ENCODE measurements around the gene C20orf141. TPM values are rescaled to one million over a fixed set of nuclear protein-coding genes. Genes with fewer than 3 reads are reported as not detected.
A peak's percentile ranks its signal among the peaks of the same experiment; 100 is the strongest.

Gene C20orf141
- total and polyA plus RNA-seq, 5 donors = not detected

DNA sequence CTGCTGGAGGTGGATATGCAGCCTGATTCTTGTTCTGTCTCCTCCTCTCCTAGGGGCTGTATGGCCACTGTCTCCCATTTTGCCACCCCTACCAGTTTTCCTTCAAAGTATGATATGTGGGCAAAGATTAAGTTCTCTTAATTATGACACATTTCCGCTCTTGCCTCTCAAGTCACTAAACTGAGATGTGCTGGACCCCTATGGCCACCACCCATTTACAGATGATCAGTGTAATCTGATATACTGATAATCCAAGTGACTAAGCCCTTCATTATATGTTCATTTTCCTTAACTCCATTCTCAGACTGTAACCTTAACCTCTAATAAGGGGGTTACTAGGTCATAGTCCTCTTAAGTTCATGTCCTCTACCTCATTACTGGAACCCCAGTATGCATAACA is 711 bp upstream of the C20orf141 start:
- 98% methylated on average over 1 of the region's 1 CpG for WGBS
- H3K27ac ChIP-seq (ENCODE audit: low read length) = no peak overlapping the region
- DNase-seq (no peak), ATAC-seq (no peak)
- intact Hi-C loops (cut with DNase I) = no loop called here
- no peaks in the 10 kb centered on the region for H3K4me1 ChIP-seq (ENCODE audit: control insufficient read depth, insufficient read depth, low read length)
- H3K27me3 ChIP-seq (ENCODE audit: control insufficient read depth, insufficient read depth) = no peaks in the 10 kb centered on the region
- no peaks in the 10 kb centered on the region for H3K9me3 ChIP-seq (ENCODE audit: control insufficient read depth, low read length)
- no peak overlapping the region for H3K4me3 ChIP-seq (ENCODE audit: low read length)

DNA sequence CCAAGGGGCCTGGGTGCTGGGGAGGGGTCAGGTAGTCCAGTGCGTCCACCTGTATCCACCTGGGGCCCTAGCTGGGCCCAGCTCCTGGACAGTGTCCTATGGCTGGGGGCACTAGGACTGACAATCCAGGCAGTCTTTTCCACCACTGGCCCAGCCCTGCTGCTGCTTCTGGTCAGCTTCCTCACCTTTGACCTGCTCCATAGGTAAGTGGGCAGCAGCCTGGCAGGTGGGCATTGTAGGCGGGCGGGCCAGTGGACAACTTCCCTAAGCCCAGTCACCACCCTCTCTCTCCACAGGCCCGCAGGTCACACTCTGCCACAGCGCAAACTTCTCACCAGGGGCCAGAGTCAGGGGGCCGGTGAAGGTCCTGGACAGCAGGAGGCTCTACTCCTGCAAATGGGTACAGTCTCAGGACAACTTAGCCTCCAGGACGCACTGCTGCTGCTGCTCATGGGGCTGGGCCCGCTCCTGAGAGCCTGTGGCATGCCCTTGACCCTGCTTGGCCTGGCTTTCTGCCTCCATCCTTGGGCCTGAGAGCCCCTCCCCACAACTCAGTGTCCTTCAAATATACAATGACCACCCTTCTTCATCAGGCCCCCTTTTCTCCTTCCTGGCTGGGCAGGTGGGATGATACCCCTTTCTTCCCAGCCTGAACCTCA is 584 bp downstream of the C20orf141 start:
- no peaks in the 10 kb centered on the region for H3K4me1 ChIP-seq (ENCODE audit: control insufficient read depth, insufficient read depth, low read length)
- H3K27ac ChIP-seq (ENCODE audit: low read length) = no peak overlapping the region
- ATAC-seq (peak in 1 of 2 donors; percentile 8), DNase-seq (no peak)
- no peaks in the 10 kb centered on the region for H3K27me3 ChIP-seq (ENCODE audit: control insufficient read depth, insufficient read depth)
- WGBS = 91% methylated on average over 8 of the region's 8 CpGs
- no peaks in the 10 kb centered on the region for H3K9me3 ChIP-seq (ENCODE audit: control insufficient read depth, low read length)
- intact Hi-C loops (cut with DNase I) = no loop called here
- no peak overlapping the region for H3K4me3 ChIP-seq (ENCODE audit: low read length)

DNA sequence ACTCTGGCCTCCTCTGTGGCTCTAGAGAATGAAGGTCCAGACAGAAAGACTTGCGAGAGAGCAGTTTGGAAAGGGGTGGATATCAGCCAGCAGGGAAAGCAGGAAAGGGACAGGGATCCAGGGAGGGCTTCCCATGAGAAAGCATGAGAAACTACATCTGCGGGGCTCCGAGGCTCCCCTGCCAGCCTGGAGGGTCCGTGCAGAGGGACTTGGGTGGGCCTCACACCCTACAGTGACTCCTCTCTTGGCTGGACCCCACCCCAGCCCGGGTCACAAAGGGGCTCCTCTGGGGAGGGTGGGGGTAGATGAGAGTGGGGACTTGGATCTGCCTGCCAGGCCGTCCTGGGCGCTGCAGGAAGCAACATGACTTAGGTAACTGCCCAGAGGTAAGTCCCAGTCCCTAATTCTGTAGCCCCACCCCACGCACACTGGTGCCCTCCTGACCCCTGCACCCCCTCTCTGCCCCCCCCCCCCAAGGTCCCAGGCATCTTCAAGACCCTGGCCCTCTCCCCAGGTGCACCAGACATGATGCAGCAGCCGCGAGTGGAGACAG is 1.3 kb downstream of the C20orf141 start, which contains the start of gene TMEM239:
TMEM239 (plus strand) TSS at position 335 of the 553 bp plus-strand sequence; CDS start at position 526, 191 bp downstream.
- Histone ChIP-seq H3K4me1 (ENCODE audit: control insufficient read depth, insufficient read depth, low read length) (no peaks in the 10 kb centered on the region), H3K9me3 (ENCODE audit: control insufficient read depth, low read length) (no peaks in the 10 kb centered on the region), H3K27ac (ENCODE audit: low read length) (no peak within 1 kb of the TSS), H3K4me3 (ENCODE audit: low read length) (no peak within 1 kb of the TSS), H3K27me3 (ENCODE audit: control insufficient read depth, insufficient read depth) (no peaks in the 10 kb centered on the region)
- DNase-seq (no peak), ATAC-seq (no peak)
- intact Hi-C loops (cut with DNase I) = no loop called here
- WGBS = 75% methylated on average over 10 of the region's 10 CpGs

DNA sequence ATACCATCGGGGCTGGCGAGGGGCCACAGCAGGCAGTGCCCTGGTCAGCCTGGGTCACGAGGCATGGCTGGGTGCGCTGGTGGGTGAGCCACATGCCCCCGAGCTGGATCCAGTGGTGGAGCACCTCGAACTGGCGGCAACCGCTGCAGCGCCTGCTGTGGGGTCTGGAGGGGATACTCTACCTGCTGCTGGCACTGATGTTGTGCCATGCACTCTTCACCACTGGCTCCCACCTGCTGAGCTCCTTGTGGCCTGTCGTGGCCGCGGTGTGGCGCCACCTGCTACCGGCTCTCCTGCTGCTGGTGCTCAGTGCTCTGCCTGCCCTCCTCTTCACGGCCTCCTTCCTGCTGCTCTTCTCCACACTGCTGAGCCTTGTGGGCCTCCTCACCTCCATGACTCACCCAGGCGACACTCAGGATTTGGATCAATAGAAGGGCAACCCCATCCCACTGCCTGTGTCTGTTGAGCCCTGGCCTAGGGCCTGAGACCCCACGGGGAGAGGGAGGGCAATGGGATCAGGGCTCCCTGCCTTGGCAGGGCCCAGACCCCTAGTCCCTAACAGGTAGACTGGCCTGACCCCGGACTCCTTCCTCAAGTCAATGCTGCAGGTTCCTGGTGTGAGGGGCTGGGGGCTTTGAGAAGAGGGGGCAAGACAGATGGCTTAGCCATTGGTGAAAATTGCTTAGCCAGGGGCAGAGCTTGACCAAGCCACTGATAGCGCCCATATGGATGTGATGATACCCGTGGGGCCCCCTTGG is 2.0 kb downstream of the C20orf141 start:
- Histone ChIP-seq H3K27me3 (ENCODE audit: control insufficient read depth, insufficient read depth) (no peaks in the 10 kb centered on the region), H3K4me3 (ENCODE audit: low read length) (no peak overlapping the region), H3K27ac (ENCODE audit: low read length) (no peak overlapping the region), H3K9me3 (ENCODE audit: control insufficient read depth, low read length) (no peaks in the 10 kb centered on the region), H3K4me1 (ENCODE audit: control insufficient read depth, insufficient read depth, low read length) (no peaks in the 10 kb centered on the region)
- WGBS = 80% methylated on average over 20 of the region's 20 CpGs
- no peak for ATAC-seq
- intact Hi-C loops (cut with DNase I) = no loop called here
- no peak for DNase-seq

DNA sequence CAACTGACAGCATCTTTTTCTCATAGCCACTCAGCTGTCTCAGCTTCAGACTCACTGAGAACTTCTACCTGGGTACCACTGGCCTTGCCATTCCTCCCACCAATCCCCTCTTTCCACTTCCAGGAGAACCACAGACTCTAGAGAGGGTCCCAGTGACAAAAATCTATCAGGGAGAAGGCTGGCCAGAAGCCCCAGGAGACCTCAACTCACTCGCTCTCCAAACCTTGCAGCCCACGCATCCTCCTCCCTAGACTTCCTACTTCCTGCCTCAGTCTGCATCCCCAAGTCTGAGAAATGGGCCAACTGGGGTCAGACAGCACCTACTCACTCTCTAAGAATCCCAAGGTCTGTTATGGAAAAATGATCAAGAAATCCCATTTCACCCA is 2.5 kb downstream of the C20orf141 start:
- H3K27me3 ChIP-seq (ENCODE audit: control insufficient read depth, insufficient read depth) = no peaks in the 10 kb centered on the region
- no peak for ATAC-seq

DNA sequence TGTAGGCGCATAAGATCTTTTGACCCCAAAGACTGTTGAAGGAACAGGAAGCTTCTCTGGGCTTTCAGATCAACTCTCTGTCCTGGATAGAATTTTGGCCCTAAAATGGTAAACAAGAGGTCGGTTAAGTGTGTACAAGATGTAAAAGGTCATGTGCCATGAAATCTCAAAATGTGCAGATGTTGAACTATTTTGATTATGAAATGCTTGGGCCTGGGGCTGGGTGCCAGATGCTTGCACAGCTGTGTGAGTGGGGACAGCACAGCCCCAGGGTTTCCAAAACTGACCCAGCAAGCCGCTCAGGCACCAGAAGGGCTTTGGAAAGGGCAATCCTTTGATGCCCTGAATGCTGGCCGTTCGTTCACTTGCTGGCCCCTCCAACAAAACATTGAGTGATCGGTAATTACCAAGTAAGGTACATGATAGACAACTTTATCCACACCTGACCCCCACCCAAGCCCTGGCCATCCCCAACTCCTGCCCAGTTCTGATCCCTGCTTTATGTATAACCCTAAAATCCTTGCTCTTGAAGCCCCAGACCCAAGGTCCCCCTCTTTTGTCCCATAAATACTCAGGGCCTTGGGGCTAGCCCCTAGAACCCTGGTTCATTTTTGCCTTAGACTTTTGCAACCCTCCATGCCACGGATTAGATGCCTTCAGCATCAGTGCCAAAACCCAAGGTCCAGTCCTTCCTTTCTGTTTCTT is 3.3 kb downstream of the C20orf141 start:
- WGBS = 73% methylated on average over 7 of the region's 7 CpGs
- DNase-seq (peak; percentile 65 to 81 (median 81)), ATAC-seq (peak; percentile 36 to 42)
- no peaks in the 10 kb centered on the region for H3K9me3 ChIP-seq (ENCODE audit: control insufficient read depth, low read length)
- no peaks in the 10 kb centered on the region for H3K4me1 ChIP-seq (ENCODE audit: control insufficient read depth, insufficient read depth, low read length)
- H3K27me3 ChIP-seq (ENCODE audit: control insufficient read depth, insufficient read depth) = no peaks in the 10 kb centered on the region
- no peak overlapping the region for H3K4me3 ChIP-seq (ENCODE audit: low read length)
- intact Hi-C loops (cut with DNase I) = no loop called here
- H3K27ac ChIP-seq (ENCODE audit: low read length) = no peak overlapping the region

More for the DNA sequence above, 2.5 kb downstream of the C20orf141 start:
- H3K4me1 ChIP-seq (ENCODE audit: control insufficient read depth, insufficient read depth, low read length) = no peaks in the 10 kb centered on the region
- H3K4me3 ChIP-seq (ENCODE audit: low read length) = no peak overlapping the region
- DNase-seq = no peak
- H3K27ac ChIP-seq (ENCODE audit: low read length) = no peak overlapping the region
- intact Hi-C loops (cut with DNase I) = no loop called here
- WGBS = 78% methylated on average over 2 of the region's 2 CpGs
- no peaks in the 10 kb centered on the region for H3K9me3 ChIP-seq (ENCODE audit: control insufficient read depth, low read length)

DNA sequence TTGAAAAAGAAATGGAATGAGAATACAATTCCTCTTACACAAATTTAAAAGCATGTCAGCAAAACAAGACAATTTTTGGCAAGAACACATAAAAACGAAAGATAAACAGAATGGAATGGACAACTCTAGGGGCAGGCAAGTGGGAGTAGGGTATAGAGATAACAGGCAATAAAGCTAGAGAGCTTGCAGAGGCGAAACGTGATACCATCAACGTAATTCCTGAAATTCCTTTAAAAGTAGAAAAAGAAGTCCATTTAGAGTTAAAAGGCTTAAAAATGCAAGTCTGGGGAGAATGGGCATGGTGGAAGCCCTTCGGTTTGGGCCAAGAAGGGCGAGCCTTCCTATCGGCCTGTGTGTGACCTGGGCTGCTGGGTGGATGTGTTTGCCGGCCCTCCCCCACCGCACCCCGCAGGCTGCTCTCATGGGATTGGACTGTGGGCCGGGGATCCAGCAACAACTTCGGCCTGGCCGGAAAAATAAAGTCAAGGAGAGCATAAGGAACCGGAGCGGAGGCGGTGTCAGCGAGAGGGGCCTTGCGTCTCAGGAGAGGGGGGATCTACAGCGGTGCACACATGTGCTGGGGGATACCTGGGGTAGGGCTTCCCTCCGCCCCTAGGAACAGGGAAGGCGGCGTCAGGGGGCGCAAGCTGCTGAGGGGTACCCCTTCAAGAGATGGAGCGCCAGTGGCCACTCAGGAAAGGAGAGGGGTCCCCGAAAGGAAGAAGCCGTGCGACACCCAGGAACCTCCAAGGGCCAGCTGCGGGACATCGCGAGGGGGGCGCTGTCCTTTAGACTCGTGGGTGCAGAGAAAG is 5.5 kb downstream of the C20orf141 start:
- intact Hi-C loops (cut with DNase I) = no loop called here
- DNase-seq (no peak), ATAC-seq (peak; percentile 48)
- peak overlapping the region; percentile 17 for H3K4me3 ChIP-seq (ENCODE audit: low read length)
- no peaks in the 10 kb centered on the region for H3K27me3 ChIP-seq (ENCODE audit: control insufficient read depth, insufficient read depth)
- no peaks in the 10 kb centered on the region for H3K9me3 ChIP-seq (ENCODE audit: control insufficient read depth, low read length)
- 21% methylated on average over 32 of the region's 32 CpGs for WGBS
- H3K27ac ChIP-seq (ENCODE audit: low read length) = no peak overlapping the region
- no peaks in the 10 kb centered on the region for H3K4me1 ChIP-seq (ENCODE audit: control insufficient read depth, insufficient read depth, low read length)

DNA sequence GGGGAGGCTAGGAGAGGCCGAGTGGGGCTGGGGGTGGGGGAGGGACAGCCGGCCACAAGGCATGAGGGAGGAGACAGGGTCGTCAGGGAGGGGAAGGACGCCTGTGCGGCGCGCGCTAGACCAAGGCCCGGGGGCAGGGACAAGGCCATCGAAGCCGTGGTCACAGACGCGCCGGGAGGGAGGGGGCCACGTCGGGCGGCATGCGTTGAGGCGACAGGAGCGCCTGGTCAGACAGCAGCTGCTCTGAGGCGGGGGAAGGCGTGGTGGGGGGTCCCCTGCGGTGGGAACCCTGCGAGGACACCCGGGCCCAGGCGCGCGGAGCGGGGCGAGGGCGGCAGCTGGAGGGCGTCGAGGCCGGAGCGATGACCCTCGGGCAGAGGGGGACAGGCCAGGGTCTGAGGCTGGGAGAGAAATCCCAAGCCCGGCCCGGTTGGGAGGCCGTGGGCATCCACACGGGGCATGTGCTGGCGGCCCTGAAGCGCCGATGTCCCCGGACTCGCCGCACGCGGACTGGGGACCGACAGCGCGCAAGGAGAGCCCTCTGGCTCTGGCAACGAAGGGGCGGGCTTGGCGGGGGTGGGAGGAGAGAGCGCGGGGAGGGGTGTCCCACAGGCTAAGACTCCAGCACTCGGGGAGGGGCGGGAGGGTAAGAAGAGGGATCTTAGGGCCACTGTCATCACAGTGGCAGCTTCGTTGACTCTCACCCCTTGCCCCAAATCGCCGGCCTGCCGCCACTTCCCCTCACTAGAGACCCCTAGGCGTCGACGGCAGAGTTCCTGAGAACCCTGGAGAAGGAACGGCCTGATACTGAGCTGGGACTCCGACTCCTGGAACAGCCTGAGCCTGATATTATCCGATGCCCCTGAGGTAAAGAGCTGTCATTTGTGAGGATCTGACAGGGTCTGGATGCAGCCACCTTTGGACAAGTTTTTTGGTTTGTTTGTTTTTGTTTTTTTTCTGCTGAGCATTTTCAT is 6.4 kb downstream of the C20orf141 start:
- intact Hi-C loops (cut with DNase I) = no loop called here
- Histone ChIP-seq H3K4me1 (ENCODE audit: control insufficient read depth, insufficient read depth, low read length) (no peaks in the 10 kb centered on the region), H3K27ac (ENCODE audit: low read length) (no peak overlapping the region), H3K4me3 (ENCODE audit: low read length) (no peak overlapping the region), H3K9me3 (ENCODE audit: control insufficient read depth, low read length) (no peaks in the 10 kb centered on the region), H3K27me3 (ENCODE audit: control insufficient read depth, insufficient read depth) (no peaks in the 10 kb centered on the region)
- 5% methylated on average over 68 of the region's 68 CpGs for WGBS
- peak; percentile 26 to 38 for ATAC-seq
- DNase-seq = no peak

DNA sequence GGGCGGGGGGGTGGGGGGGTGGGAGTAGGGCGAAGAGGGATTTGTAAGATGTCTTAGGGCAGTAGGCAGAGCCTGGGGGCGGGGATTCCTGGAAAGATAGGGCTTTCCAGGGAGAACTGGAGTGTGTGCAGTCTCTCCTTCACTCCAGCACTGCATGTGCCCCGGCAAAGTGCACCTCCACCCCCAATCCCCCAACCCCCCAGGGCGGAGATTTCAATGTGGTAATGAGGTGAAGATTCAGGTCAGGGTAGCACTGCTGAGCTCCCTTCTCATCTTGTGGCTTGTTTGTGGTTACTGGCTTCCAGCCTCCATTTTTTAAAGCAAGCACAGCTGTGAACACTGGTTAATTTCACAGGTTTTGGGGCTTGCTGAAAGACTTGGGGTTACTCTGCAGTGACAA is 7.3 kb downstream of the C20orf141 start:
- Histone ChIP-seq H3K4me1 (ENCODE audit: control insufficient read depth, insufficient read depth, low read length) (no peaks in the 10 kb centered on the region), H3K27me3 (ENCODE audit: control insufficient read depth, insufficient read depth) (no peaks in the 10 kb centered on the region), H3K9me3 (ENCODE audit: control insufficient read depth, low read length) (no peaks in the 10 kb centered on the region), H3K4me3 (ENCODE audit: low read length) (no peak overlapping the region), H3K27ac (ENCODE audit: low read length) (no peak overlapping the region)
- intact Hi-C loops (cut with DNase I) = no loop called here
- 33% methylated on average over 5 of the region's 5 CpGs for WGBS
- ATAC-seq (no peak), DNase-seq (no peak)

DNA sequence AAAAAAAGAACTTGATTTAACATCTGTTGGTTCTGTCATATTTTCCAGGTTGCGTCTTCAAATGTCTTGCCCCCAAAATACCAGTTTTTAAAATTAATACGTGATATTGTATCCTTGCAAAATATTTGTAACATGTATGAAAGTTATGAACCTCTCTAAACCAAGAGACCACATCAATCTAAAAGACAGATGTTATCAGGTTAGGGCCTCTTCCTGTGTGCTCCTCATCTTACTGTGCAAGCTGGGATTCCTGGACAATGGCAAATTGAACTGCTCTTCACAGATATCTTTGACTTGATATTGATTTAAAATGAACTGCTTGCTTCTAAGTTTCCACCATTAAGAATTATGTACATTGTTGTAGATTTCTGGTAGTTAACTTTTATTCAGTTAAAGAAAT is 11.0 kb downstream of the C20orf141 start:
- no peak overlapping the region for H3K27ac ChIP-seq (ENCODE audit: low read length)
- intact Hi-C loops (cut with DNase I) = no loop called here
- WGBS = 85% methylated on average over 2 of the region's 2 CpGs
- ATAC-seq (no peak), DNase-seq (no peak)
- H3K9me3 ChIP-seq (ENCODE audit: control insufficient read depth, low read length) = no peaks in the 10 kb centered on the region
- H3K4me3 ChIP-seq (ENCODE audit: low read length) = no peak overlapping the region
- no peaks in the 10 kb centered on the region for H3K4me1 ChIP-seq (ENCODE audit: control insufficient read depth, insufficient read depth, low read length)
- no peaks in the 10 kb centered on the region for H3K27me3 ChIP-seq (ENCODE audit: control insufficient read depth, insufficient read depth)
